NB4 (cell line): ENCODE data around the gene FAM83D.
A peak's percentile ranks its signal among the peaks of the same experiment; 100 is the strongest.

ENCODE experiments used
- DNase-seq: peaks from one replicate; pipeline ENCODE4 v3.0.0; 2010; ENCODE audit warnings: low read depth
- H3K4me3 ChIP-seq: one replicate; pipeline ENCODE4 v1.5.1; 2011; ENCODE audit warnings: mild to moderate bottlenecking, low read depth, low read length, moderate library complexity
- CTCF ChIP-seq: IDR thresholded peaks from one replicate; pipeline ENCODE4 v1.5.1; 2012; ENCODE audit warnings: low read depth, low read length
- MAX ChIP-seq: IDR thresholded peaks from 2 replicates; pipeline ENCODE4 v1.6.1; 2011; ENCODE audit warnings: low read depth, low read length
- MYC ChIP-seq: IDR thresholded peaks from 2 replicates; pipeline ENCODE4 v1.6.1; 2011; ENCODE audit warnings: low read depth, low read length
- POLR2A ChIP-seq: IDR thresholded peaks from 2 replicates; pipeline ENCODE4 v1.6.1; 2011; ENCODE audit warnings: mild to moderate bottlenecking; ENCODE audit not compliant: insufficient read length; ENCODE audit errors: extremely low read depth

Gene FAM83D

GRCh38 chr20:38935967-38936407 lies 9.8 kb downstream of the FAM83D start:
- TF ChIP-seq CTCF (no peak), POLR2A (no peak), MAX (no peak), MYC (no peak)

GRCh38 chr20:38937000-38937399 lies 10.8 kb downstream of the FAM83D start:
- TF ChIP-seq MAX (no peak), MYC (no peak), CTCF (no peak), POLR2A (no peak)
- DNase-seq = no peak
- H3K4me3 ChIP-seq = no peak overlapping the region

More at GRCh38 chr20:38935967-38936407, 9.8 kb downstream of the FAM83D start:
- DNase-seq = no peak
- no peak overlapping the region for H3K4me3 ChIP-seq

- DNase-seq = no peak
- no peak overlapping the region for H3K4me3 ChIP-seq
- TF ChIP-seq POLR2A (no peak), CTCF (no peak), MYC (no peak), MAX (no peak)
Measured at GRCh38 chr20:38937978-38938473, 11.8 kb downstream of the FAM83D start.

GRCh38 chr20:38939686-38940085 lies 13.5 kb downstream of the FAM83D start:
- TF ChIP-seq MAX = no peak
- no peak for TF ChIP-seq POLR2A
- TF ChIP-seq MYC = no peak
- TF ChIP-seq CTCF = no peak
- DNase-seq = no peak
- no peak overlapping the region for H3K4me3 ChIP-seq

GRCh38 chr20:38940644-38941043 lies 14.4 kb downstream of the FAM83D start:
- H3K4me3 ChIP-seq = no peak overlapping the region
- no peak for TF ChIP-seq MAX
- TF ChIP-seq CTCF = no peak
- TF ChIP-seq MYC = no peak
- TF ChIP-seq POLR2A = no peak
- DNase-seq = no peak

- no peak overlapping the region for H3K4me3 ChIP-seq
- DNase-seq = no peak
- TF ChIP-seq POLR2A (no peak), CTCF (peak; percentile 12), MYC (no peak)
Measured at GRCh38 chr20:38941726-38942389, 15.6 kb downstream of the FAM83D start.
